Measurements from ENCODE around the gene LPP.

Gene LPP

DNA sequence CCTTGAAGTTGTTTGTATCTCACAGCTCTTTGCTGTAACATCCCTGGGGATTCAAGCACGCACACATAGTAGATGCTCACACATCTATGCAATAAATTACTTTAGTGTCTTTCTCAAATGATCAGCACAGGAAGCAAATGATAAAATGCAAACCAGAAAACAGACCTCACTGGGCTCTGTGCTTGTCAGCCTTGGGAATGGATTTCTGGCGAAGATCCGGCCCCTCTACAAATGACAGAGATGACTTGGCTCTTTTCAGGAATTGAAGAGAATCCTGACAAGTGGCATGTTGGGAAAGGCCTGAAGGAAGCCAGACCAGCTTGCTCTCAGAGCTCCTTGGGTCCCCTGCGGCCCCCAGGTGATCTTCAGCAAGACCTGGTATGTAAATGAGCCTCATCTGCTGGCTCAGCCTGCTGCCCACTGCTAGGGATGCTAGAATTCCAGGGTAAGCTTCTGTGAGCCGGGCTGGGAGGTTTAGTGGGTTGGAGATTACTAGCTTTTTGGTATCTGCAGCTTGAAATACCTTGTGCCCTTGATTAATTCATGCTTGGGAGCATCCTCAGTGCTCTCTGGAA, 54.1 kb downstream of the LPP start:
- H3F3A ChIP-seq (ENCODE audit: insufficient read depth) = peaks cover 3% of the 10 kb centered on the region; the same call in 1 of the 2 replicates
- no peak overlapping the region for H2AFZ ChIP-seq (ENCODE audit: low read depth, low read length, severe bottlenecking)
- no peaks in the 10 kb centered on the region for H3K9me2 ChIP-seq (replicated peaks; ENCODE audit: insufficient read depth, low read length)
- H3K27ac ChIP-seq (ENCODE audit: low read depth, low read length) = no peak overlapping the region
- TF ChIP-seq CTCF (IDR thresholded peaks at IDR 0.05; ENCODE audit: insufficient read depth, low read length, poor library complexity, severe bottlenecking) (no peak), EZH2phosphoT487 (conservative IDR thresholded peaks at IDR 0.05; ENCODE audit: low read length) (no peak)
- no peaks in the 10 kb centered on the region for H3K9me3 ChIP-seq (ENCODE audit: insufficient read depth, low read length)
- no peaks in the 10 kb centered on the region for H3K27me3 ChIP-seq (ENCODE audit: low read length)
- no peaks in the 10 kb centered on the region for H3K36me3 ChIP-seq (ENCODE audit: low read length)
- no peak overlapping the region for H3K4me3 ChIP-seq (ENCODE audit: insufficient read depth, low read length, poor library complexity, severe bottlenecking)
- H3K9ac ChIP-seq (ENCODE audit: low read length) = no peak overlapping the region
- no peaks in the 10 kb centered on the region for H4K20me1 ChIP-seq (ENCODE audit: low read depth, low read length)
- H3K79me2 ChIP-seq (ENCODE audit: insufficient read depth, low read length) = no peaks in the 10 kb centered on the region
- H3K4me2 ChIP-seq (ENCODE audit: low read depth, low read length, poor library complexity, severe bottlenecking) = no peak overlapping the region

DNA sequence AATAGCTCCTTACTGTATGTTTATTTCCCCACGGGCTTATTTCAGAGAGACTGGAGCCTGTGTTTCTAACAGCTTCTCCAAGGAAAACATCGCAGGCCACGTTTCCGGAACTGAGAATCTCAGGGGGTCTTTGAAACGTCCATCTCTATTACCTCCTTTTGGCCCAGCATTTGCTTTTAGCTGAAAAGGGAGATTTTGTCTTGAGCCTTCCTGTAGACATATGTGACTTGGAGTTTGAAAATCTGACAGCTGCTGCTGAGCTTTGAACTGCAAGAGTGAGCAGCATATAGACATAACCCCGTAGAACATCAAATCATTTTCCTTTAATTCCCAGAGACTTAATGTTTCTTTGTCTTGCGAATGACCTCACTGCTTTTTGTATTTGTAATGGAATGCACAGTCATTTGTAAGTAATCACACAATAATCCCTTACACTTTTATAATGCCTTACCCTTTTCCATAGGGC, 54.6 kb downstream of the LPP start:
- Histone ChIP-seq H4K20me1 (ENCODE audit: low read depth, low read length) (no peaks in the 10 kb centered on the region), H3K9ac (ENCODE audit: low read length) (no peak overlapping the region)

GRCh38 chr3:188209034-188209433, 55.1 kb downstream of the LPP start:
- no peaks in the 10 kb centered on the region for H3K9me2 ChIP-seq (replicated peaks; ENCODE audit: insufficient read depth, low read length)
- no peak for TF ChIP-seq CTCF (IDR thresholded peaks at IDR 0.05; ENCODE audit: insufficient read depth, low read length, poor library complexity, severe bottlenecking)
- TF ChIP-seq EZH2phosphoT487 (conservative IDR thresholded peaks at IDR 0.05; ENCODE audit: low read length) = no peak
- no peaks in the 10 kb centered on the region for H3K9me3 ChIP-seq (ENCODE audit: insufficient read depth, low read length)
- H3K79me2 ChIP-seq (ENCODE audit: insufficient read depth, low read length) = no peaks in the 10 kb centered on the region
- no peak overlapping the region for H3K4me3 ChIP-seq (ENCODE audit: insufficient read depth, low read length, poor library complexity, severe bottlenecking)
- H4K20me1 ChIP-seq (ENCODE audit: low read depth, low read length) = no peaks in the 10 kb centered on the region
- no peak overlapping the region for H3K9ac ChIP-seq (ENCODE audit: low read length)
- H3K27me3 ChIP-seq (ENCODE audit: low read length) = no peaks in the 10 kb centered on the region
- no peaks in the 10 kb centered on the region for H3K36me3 ChIP-seq (ENCODE audit: low read length)
- H3K4me2 ChIP-seq (ENCODE audit: low read depth, low read length, poor library complexity, severe bottlenecking) = no peak overlapping the region
- peaks cover 10% of the 10 kb centered on the region; the same call in 1 of the 2 replicates for H3F3A ChIP-seq (ENCODE audit: insufficient read depth)
- H2AFZ ChIP-seq (ENCODE audit: low read depth, low read length, severe bottlenecking) = no peak overlapping the region
- H3K27ac ChIP-seq (ENCODE audit: low read depth, low read length) = no peak overlapping the region

More for the DNA sequence above, 54.6 kb downstream of the LPP start:
- no peak overlapping the region for H3K4me3 ChIP-seq (ENCODE audit: insufficient read depth, low read length, poor library complexity, severe bottlenecking)
- H3K36me3 ChIP-seq (ENCODE audit: low read length) = no peaks in the 10 kb centered on the region
- H3K79me2 ChIP-seq (ENCODE audit: insufficient read depth, low read length) = no peaks in the 10 kb centered on the region
- H3K4me2 ChIP-seq (ENCODE audit: low read depth, low read length, poor library complexity, severe bottlenecking) = no peak overlapping the region
- no peaks in the 10 kb centered on the region for H3K27me3 ChIP-seq (ENCODE audit: low read length)
- H3K27ac ChIP-seq (ENCODE audit: low read depth, low read length) = no peak overlapping the region
- TF ChIP-seq EZH2phosphoT487 (conservative IDR thresholded peaks at IDR 0.05; ENCODE audit: low read length) = no peak
- no peak for TF ChIP-seq CTCF (IDR thresholded peaks at IDR 0.05; ENCODE audit: insufficient read depth, low read length, poor library complexity, severe bottlenecking)
- H3F3A ChIP-seq (ENCODE audit: insufficient read depth) = peaks cover 8% of the 10 kb centered on the region; the same call in 1 of the 2 replicates
- H3K9me2 ChIP-seq (replicated peaks; ENCODE audit: insufficient read depth, low read length) = no peaks in the 10 kb centered on the region
- H2AFZ ChIP-seq (ENCODE audit: low read depth, low read length, severe bottlenecking) = no peak overlapping the region
- no peaks in the 10 kb centered on the region for H3K9me3 ChIP-seq (ENCODE audit: insufficient read depth, low read length)

All from SU-DHL-6 (cell line).